Type B pancreatic cell (in vitro differentiated cells): ENCODE results near the gene LAG3. TPM values are rescaled to one million over a fixed set of nuclear protein-coding genes. Genes with fewer than 3 reads are reported as not detected.
"Not testable (repeated sequence)": the region's sequence is repeated elsewhere in the genome, so short reads cannot be mapped to it uniquely, and the experiment has no call there.

Experiments used
- DNase-seq: peaks from one replicate; pipeline ENCODE4 v3.0.0; 2021; ENCODE audit warnings: mixed read lengths; ENCODE audit not compliant: unreplicated experiment; ENCODE audit errors: extremely low spot score
- H3K27ac Mint-ChIP-seq: 2 replicates; pipeline ENCODE4 v1.8.0; 2021; ENCODE audit warnings: mild to moderate bottlenecking, mixed read lengths
- H3K27me3 Mint-ChIP-seq: 2 replicates; pipeline ENCODE4 v1.8.0; 2021; ENCODE audit warnings: mixed read lengths
- H3K36me3 Mint-ChIP-seq: 2 replicates; pipeline ENCODE4 v1.8.0; 2021; ENCODE audit warnings: mixed read lengths
- H3K4me1 Mint-ChIP-seq: one replicate; pipeline ENCODE4 v1.8.0; 2021; ENCODE audit warnings: mixed read lengths; ENCODE audit not compliant: unreplicated experiment
- H3K4me3 Mint-ChIP-seq: 2 replicates; pipeline ENCODE4 v1.8.0; 2021; ENCODE audit warnings: mild to moderate bottlenecking, mixed read lengths
- H3K9me3 Mint-ChIP-seq: 2 replicates; pipeline ENCODE4 v1.8.0; 2021; ENCODE audit warnings: mixed read lengths
- total RNA-seq: library from RNA; stranded (reverse); gene quantifications from 2 replicates; pipeline ENCODE4 v1.2.1, GENCODE V29; 2021; ENCODE audit warnings: low replicate concordance
- TF ChIP-seq, protein P1 (sequence below): fragments of 200-600 bp; sonication (generic); conservative IDR thresholded peaks from 2 replicates; pipeline ENCODE4 v1.5.0; 2021; ENCODE audit warnings: antibody characterized with exemption, mild to moderate bottlenecking

Gene LAG3
- total RNA-seq, 1 donor from 2014 or later, result 2.6 TPM

DNA sequence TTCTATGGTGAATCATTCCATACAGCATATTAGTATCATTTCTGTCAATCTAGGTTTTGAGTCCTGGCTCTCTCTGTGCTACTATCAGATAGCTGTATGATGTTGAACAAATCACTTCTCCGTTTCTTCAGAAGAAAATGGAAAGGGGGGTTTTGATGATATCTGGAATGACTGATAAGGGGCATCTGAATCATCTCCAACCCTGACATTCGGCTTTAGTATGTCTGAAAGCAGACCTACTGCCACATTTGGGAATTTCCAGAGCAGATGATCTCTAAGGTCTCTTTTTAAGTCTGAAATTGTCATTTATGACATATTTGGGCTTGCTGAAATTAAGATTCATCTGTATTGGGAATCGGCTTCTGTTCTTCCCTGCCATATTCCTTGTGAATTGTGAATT, 29.5 kb upstream of the LAG3 start:
- Mint-ChIP-seq H3K9me3 (no peaks in the 10 kb centered on the region), H3K27ac (no peak overlapping the region), H3K36me3 (peaks cover 19% of the 10 kb centered on the region), H3K4me3 (no peak overlapping the region), H3K4me1 (peaks cover 6% of the 10 kb centered on the region), H3K27me3 (no peaks in the 10 kb centered on the region)
- TF ChIP-seq, protein P1, sequence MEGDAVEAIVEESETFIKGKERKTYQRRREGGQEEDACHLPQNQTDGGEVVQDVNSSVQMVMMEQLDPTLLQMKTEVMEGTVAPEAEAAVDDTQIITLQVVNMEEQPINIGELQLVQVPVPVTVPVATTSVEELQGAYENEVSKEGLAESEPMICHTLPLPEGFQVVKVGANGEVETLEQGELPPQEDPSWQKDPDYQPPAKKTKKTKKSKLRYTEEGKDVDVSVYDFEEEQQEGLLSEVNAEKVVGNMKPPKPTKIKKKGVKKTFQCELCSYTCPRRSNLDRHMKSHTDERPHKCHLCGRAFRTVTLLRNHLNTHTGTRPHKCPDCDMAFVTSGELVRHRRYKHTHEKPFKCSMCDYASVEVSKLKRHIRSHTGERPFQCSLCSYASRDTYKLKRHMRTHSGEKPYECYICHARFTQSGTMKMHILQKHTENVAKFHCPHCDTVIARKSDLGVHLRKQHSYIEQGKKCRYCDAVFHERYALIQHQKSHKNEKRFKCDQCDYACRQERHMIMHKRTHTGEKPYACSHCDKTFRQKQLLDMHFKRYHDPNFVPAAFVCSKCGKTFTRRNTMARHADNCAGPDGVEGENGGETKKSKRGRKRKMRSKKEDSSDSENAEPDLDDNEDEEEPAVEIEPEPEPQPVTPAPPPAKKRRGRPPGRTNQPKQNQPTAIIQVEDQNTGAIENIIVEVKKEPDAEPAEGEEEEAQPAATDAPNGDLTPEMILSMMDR, result no peak
- DNase-seq, result no peak

DNA sequence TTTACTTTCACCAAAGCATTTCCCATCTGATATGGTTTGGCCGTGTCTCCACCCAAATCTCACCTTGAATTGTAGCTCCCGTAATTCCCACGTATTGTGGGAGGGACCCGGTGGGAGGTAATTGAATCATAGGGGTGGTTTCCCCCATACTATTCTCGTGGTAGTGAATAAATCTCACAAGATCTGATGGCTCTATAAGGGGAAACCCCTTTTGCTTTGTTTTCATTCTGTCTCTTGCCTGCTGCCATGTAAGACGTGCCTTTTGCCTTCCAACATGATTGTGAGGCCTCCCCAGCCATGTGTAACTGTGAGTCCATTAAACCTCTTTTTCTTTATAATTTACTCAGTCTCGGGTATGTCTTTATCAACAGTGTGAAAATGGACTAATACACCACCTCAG, 29.0 kb upstream of the LAG3 start:
- not testable (repeated sequence) for H3K4me3 Mint-ChIP-seq, H3K9me3 Mint-ChIP-seq, H3K27ac Mint-ChIP-seq, DNase-seq, H3K27me3 Mint-ChIP-seq, H3K4me1 Mint-ChIP-seq
- H3K36me3 Mint-ChIP-seq, result peaks cover 24% of the 10 kb centered on the region

DNA sequence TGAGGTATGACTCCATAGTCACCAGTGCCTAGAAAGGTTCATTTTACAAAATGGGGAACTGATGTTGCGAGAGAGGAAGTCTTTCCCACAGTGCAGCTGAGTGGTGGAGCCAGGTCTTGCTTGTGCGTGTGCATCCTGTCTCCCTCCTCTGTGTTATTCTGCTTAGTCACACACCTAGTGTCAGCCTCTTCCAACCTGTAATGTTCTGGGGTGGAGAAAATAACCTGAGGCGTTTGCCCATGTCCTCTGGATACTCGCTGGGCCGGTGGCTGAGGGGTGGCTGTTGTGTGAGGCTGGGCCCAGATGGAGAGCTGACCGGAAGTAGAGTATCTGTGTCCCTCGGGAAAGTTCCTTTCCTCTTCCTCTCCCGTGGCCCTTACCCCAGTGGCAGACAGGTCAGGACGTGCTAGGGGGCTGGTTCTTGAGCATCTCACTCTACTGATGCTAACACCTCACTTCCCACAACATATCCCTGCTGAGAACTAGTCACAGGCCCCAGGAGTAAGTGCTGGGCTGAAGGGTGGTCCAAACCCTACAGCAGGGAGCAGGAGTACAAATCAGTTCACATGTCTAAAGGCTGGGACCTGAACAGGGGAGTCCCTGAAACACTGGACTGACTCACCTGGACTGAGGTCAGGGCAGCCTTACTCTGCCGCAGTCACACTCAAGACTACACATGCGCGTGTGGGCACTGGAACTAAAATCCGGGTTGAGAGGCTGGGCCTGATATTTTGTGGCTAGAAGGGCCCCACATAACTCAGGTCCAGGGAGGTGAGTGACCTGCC, 26.4 kb upstream of the LAG3 start:
- Mint-ChIP-seq H3K9me3 (no peaks in the 10 kb centered on the region), H3K27ac (peak overlapping the region; percentile 54), H3K4me1 (peaks cover 6% of the 10 kb centered on the region), H3K36me3 (peaks cover 35% of the 10 kb centered on the region), H3K4me3 (no peak overlapping the region), H3K27me3 (no peaks in the 10 kb centered on the region)
- TF ChIP-seq, protein P1, result no peak
- no peak for DNase-seq

DNA sequence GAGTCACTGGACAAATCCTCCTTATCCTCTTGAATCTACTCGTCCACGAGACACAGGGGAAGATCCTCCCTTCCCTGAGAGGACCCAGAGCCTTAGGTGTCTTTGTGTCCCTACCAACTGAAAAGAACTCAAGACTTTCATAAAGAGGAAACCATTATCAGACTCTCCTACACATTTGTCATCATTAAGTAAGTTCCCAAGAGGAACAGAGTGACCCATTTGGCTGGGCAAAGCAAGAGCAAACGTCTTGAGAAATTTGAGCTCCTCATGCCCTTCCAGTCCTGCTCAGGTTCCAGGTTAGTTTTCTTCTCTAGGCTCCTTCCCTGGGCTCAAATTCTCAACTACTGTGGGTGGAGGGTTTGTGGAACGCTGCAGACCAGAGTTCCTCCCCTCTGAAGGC, 25.1 kb upstream of the LAG3 start:
- Mint-ChIP-seq H3K27me3 (no peaks in the 10 kb centered on the region), H3K9me3 (no peaks in the 10 kb centered on the region), H3K27ac (peak overlapping the region; percentile 7), H3K36me3 (peaks cover 40% of the 10 kb centered on the region), H3K4me3 (no peak overlapping the region), H3K4me1 (peaks cover 10% of the 10 kb centered on the region)
- no peak for DNase-seq
- TF ChIP-seq, protein P1, result no peak

DNA sequence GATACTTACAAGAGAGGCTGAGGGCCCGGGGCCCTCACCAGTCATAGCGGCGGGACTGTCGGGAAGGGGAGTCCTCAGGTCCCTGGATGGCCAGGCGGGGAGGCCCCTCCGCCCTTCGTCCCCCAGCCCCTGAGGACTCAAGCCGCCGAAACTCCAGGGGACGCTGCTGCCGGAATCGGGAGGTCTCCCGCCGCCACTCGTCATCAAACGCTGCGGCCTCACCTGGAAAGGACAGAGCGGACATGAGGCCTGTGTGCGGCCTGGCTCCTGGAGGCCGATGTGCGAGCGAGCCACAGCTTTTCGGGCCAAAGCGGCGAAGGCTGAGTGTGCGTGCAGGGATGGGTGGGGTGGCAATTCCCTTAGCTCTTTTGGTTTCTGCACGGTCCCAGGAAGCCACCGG, 23.6 kb upstream of the LAG3 start:
- H3K4me1 Mint-ChIP-seq, result peaks cover 15% of the 10 kb centered on the region
- H3K27me3 Mint-ChIP-seq, result no peaks in the 10 kb centered on the region
- no peaks in the 10 kb centered on the region for H3K9me3 Mint-ChIP-seq
- H3K4me3 Mint-ChIP-seq, result no peak overlapping the region
- H3K27ac Mint-ChIP-seq, result peak overlapping the region; percentile 2
- TF ChIP-seq, protein P1, result no peak
- H3K36me3 Mint-ChIP-seq, result peaks cover 40% of the 10 kb centered on the region
- no peak for DNase-seq

DNA sequence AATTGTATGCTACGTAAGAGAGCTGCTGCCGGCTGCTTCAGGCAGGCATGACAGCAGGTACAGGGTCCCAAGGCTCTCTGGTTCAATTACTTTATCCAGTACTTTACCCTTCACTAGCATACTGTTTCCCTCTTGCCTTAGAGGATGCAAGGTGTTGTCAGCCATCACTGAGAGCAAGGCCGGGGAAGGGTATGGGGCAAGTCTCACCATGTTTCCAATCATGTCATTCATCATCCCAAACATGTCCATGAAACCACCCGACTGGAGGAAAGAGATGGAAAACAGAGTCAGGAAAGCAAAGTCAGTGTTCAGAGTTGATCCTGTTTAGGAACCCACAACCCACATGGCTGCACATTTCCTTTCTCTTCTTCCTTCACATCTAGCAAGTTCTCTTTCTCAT, 21.8 kb upstream of the LAG3 start:
- Mint-ChIP-seq H3K9me3 (no peaks in the 10 kb centered on the region), H3K4me1 (peaks cover 18% of the 10 kb centered on the region), H3K4me3 (peak overlapping the region; percentile 99), H3K36me3 (peaks cover 32% of the 10 kb centered on the region), H3K27ac (peak overlapping the region; percentile 49), H3K27me3 (no peaks in the 10 kb centered on the region)
- DNase-seq, result no peak
- TF ChIP-seq, protein P1, result no peak
